ENCODE data around the gene GABRG3. TPM values are rescaled to one million over a fixed set of nuclear protein-coding genes. Genes with fewer than 3 reads are reported as not detected.

GABRG3 gene
- polyA plus RNA-seq, 2 of the 4 experiments (the other 2 are of a cell fraction) = 0.08 to 0.18 TPM

- TF ChIP-seq, protein P1, sequence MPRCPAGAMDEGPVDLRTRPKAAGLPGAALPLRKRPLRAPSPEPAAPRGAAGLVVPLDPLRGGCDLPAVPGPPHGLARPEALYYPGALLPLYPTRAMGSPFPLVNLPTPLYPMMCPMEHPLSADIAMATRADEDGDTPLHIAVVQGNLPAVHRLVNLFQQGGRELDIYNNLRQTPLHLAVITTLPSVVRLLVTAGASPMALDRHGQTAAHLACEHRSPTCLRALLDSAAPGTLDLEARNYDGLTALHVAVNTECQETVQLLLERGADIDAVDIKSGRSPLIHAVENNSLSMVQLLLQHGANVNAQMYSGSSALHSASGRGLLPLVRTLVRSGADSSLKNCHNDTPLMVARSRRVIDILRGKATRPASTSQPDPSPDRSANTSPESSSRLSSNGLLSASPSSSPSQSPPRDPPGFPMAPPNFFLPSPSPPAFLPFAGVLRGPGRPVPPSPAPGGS (IDR thresholded peaks at IDR 0.05) = no peak
- no peak for TF ChIP-seq TP53 (CRISPR knock-in tag; IDR thresholded peaks at IDR 0.05)
Measured at GRCh38 chr15:27500206-27500605, 529.2 kb downstream of the GABRG3 start (continued).

DNA sequence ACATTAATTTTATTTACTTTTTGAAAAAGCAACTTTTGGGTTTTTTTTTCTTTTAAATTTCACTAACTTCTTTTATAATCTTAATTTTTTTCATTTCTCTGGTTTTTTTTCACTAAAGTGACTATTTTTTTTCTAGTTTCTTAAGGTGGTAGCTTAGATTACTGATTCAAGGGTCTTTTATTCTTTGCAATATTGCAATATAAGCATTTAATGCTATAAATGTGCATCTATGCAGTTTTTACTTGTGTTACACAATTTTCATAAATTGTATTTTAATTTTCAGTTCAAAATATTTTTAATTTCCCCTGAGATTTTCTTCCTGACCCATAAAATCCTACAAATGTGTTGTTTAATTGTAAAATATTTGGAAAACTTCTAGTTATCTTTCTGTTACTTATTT, 535.8 kb downstream of the GABRG3 start:
- H3K9me3 ChIP-seq = peaks cover 25% of the 10 kb centered on the region; the same call in 2 of the 3 replicates
- CTCF ChIA-PET = no interaction called here
- no peak overlapping the region for H3K27ac ChIP-seq
- POLR2A ChIA-PET = no interaction called here
- H3K4me3 ChIP-seq = no peak overlapping the region
- no peak overlapping the region for H3K4me2 ChIP-seq
- TF ChIP-seq MAFK (IDR thresholded peaks at IDR 0.05; ENCODE audit: partially characterized antibody) (peak; percentile 41), HES2 (IDR thresholded peaks at IDR 0.05) (no peak)
- ATAC-seq (no peak), DNase-seq (ENCODE audit: low read depth in 1 of 2, low spot score in 1 of 2) (no peak), FAIRE-seq (no peak)
- H3K4me1 ChIP-seq = no peaks in the 10 kb centered on the region

DNA sequence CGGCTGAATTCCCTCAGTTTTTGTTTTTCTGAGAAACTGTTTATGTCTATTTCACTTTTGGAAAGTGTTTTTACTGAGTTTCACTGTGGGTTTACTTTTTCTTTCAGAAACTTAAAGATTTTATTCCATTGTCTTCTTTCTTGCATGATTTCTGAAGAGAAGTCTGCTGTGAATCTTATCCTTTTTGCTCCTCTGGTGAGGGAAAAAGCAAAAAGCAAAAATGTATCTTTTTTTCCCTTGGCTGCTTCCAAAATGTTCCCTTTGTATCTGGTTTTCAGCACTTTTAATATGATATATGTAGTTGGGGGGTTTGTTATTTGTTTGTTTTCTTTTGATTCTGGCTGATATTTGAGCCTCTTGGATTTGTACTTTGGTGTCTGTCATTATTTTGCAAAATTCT, 538.0 kb downstream of the GABRG3 start:
- Histone ChIP-seq H3K4me3 (no peak overlapping the region), H3K4me2 (no peak overlapping the region), H3K4me1 (no peaks in the 10 kb centered on the region), H3K9me3 (peaks cover 25% of the 10 kb centered on the region; the same call in 2 of the 3 replicates), H3K27ac (no peak overlapping the region)
- 7% methylated on average over 1 of the region's 1 CpG for WGBS (ENCODE audit: missing lambda C conversion rate)
- POLR2A ChIA-PET = no interaction called here
- ATAC-seq (no peak), FAIRE-seq (no peak), DNase-seq (ENCODE audit: low read depth in 1 of 2, low spot score in 1 of 2) (no peak)
- CTCF ChIA-PET = no interaction called here
- no peak for TF ChIP-seq TP53 (CRISPR knock-in tag; IDR thresholded peaks at IDR 0.05)
- TF ChIP-seq ESRRA (IDR thresholded peaks at IDR 0.05; ENCODE audit: borderline replicate concordance, low read length) = no peak
- no peak for TF ChIP-seq CBX8 (IDR thresholded peaks at IDR 0.05)
- TF ChIP-seq HEYL (CRISPR knock-in tag; IDR thresholded peaks at IDR 0.05) = no peak
- TF ChIP-seq, protein P2, sequence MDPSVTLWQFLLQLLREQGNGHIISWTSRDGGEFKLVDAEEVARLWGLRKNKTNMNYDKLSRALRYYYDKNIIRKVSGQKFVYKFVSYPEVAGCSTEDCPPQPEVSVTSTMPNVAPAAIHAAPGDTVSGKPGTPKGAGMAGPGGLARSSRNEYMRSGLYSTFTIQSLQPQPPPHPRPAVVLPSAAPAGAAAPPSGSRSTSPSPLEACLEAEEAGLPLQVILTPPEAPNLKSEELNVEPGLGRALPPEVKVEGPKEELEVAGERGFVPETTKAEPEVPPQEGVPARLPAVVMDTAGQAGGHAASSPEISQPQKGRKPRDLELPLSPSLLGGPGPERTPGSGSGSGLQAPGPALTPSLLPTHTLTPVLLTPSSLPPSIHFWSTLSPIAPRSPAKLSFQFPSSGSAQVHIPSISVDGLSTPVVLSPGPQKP (IDR thresholded peaks at IDR 0.05; ENCODE audit: low read depth, low read length) = no peak
- TF ChIP-seq RNF2 (IDR thresholded peaks at IDR 0.05; ENCODE audit: borderline replicate concordance, low read depth) = no peak
- no peak for TF ChIP-seq ZC3H11A (IDR thresholded peaks at IDR 0.05)
- no peak for TF ChIP-seq ZNF302 (CRISPR knock-in tag; IDR thresholded peaks at IDR 0.05)
- no peak for TF ChIP-seq JUN (IDR thresholded peaks at IDR 0.05)
- no peak for TF ChIP-seq RAD21 (conservative IDR thresholded peaks at IDR 0.05 in 1 of 2, IDR thresholded peaks at IDR 0.05 in 1 of 2)
- no peak for TF ChIP-seq RCOR1 (IDR thresholded peaks at IDR 0.05; ENCODE audit: low read depth, low read length)
- no peak for TF ChIP-seq FOSB (CRISPR knock-in tag; IDR thresholded peaks at IDR 0.05)
- no peak for TF ChIP-seq HOXA7 (CRISPR knock-in tag; IDR thresholded peaks at IDR 0.05)
- TF ChIP-seq ZFP36 (IDR thresholded peaks at IDR 0.05; ENCODE audit: borderline replicate concordance, partially characterized antibody) = no peak

DNA sequence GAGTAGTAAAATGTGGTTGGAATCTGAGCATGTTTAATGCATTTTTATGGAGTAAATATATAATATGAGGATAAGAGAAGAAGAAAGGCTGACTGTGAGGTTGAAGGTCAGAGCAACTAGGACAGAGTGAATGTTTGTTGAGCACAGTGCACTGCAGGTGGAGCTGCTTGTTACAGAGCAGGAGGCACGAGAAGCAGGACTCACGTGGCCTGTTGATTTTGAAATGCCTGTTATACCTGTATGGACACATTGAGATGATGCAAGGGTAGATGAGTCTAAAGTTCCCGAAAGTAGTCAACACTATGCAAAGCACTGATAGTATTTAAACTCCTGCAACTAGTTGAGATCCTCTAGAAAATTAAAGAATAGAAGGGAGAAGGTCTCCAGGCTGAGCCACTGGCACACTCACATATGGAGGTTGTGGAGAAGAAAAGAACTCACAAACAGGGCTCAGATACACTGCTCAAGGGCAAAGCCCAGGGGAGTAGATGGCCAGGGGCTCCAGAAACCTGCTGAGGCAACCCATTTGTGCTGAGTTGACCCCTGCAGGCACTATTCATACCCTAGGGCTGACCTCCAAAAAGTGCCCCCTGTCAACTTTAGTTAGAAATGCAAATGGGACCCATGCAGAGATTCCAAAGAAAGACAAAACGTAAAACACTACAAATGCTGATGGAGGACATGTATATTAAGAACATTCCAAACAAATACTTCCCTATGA, 541.5 kb downstream of the GABRG3 start:
- DNase-seq (ENCODE audit: low read depth in 1 of 2, low spot score in 1 of 2) (no peak), ATAC-seq (no peak)

More for the DNA sequence above, 541.5 kb downstream of the GABRG3 start:
- H3K9me3 ChIP-seq = peaks cover 25% of the 10 kb centered on the region; the same call in 2 of the 3 replicates
- TF ChIP-seq CBX2 (IDR thresholded peaks at IDR 0.05; ENCODE audit: borderline replicate concordance, low read depth) (no peak), ZFP36 (IDR thresholded peaks at IDR 0.05; ENCODE audit: borderline replicate concordance, partially characterized antibody) (no peak), HOXB5 (CRISPR knock-in tag; IDR thresholded peaks at IDR 0.05) (no peak), FOSB (CRISPR knock-in tag; IDR thresholded peaks at IDR 0.05) (no peak), SMC3 (IDR thresholded peaks at IDR 0.05) (no peak), MAFK (IDR thresholded peaks at IDR 0.05; ENCODE audit: partially characterized antibody) (no peak), RNF2 (IDR thresholded peaks at IDR 0.05; ENCODE audit: borderline replicate concordance, low read depth) (no peak), HOXB13 (CRISPR knock-in tag; IDR thresholded peaks at IDR 0.05; ENCODE audit: low read depth) (no peak), HMGXB4 (CRISPR knock-in tag; IDR thresholded peaks at IDR 0.05; ENCODE audit: borderline replicate concordance) (no peak), RFX5 (IDR thresholded peaks at IDR 0.05) (no peak), HEYL (CRISPR knock-in tag; IDR thresholded peaks at IDR 0.05) (no peak), CHD4 (IDR thresholded peaks at IDR 0.05; ENCODE audit: borderline replicate concordance) (no peak), KDM5A (IDR thresholded peaks at IDR 0.05) (no peak)
- TF ChIP-seq, protein P2 (IDR thresholded peaks at IDR 0.05; ENCODE audit: low read depth, low read length) = no peak
- no peak overlapping the region for H3K4me3 ChIP-seq
- WGBS (ENCODE audit: missing lambda C conversion rate) = 2% methylated on average over 4 of the region's 4 CpGs
- H3K4me2 ChIP-seq = no peak overlapping the region
- no peaks in the 10 kb centered on the region for H3K4me1 ChIP-seq
- no peak overlapping the region for H3K27ac ChIP-seq
- FAIRE-seq = no peak
- CTCF ChIA-PET = no interaction called here
- POLR2A ChIA-PET = no interaction called here
